HepG2 (cell line): ENCODE data around the gene CTNND2. TPM values are rescaled to one million over a fixed set of nuclear protein-coding genes. Genes with fewer than 3 reads are reported as not detected.

Experiments
- ATAC-seq: fragments of 200-7000 bp; cut with Tn5 transposase; 3 replicates; pipeline ENCODE4 v1.9.1; 2020; ENCODE audit warnings: mild to moderate bottlenecking, moderate library complexity
- BruUV-seq: library from RNA; stranded (reverse); fragments of 400-500 nt; replicated peaks from 2 replicates; lab custom pipeline; 2021; lab: Mats Ljungman, UMichigan
- CTCF ChIA-PET: fragments of 300-600 bp; formaldehyde crosslinking; extraction: SDS; loops from one replicate; lab custom pipeline; 2021; ENCODE audit warnings: low total read pairs, inconsistent platforms, low intra/inter-chr PET ratio; lab: Yijun Ruan, JAX
- POLR2A ChIA-PET: fragments of 350-600 bp; sonication (Branson Sonifier 250); formaldehyde crosslinking; loops from one replicate; lab custom pipeline; 2020; ENCODE audit warnings: antibody characterized with exemption, inconsistent platforms; lab: Yijun Ruan, JAX
- DNase-seq: peaks from one replicate; pipeline ENCODE4 v3.0.0-alpha.2; 2015; ENCODE audit warnings: low spot score
- FAIRE-seq: peaks from 3 replicates; lab custom pipeline; 2011; peaks lifted over from hg19 to GRCh38; lab: Jason Lieb, UNC
- H2AFZ ChIP-seq: one replicate; pipeline ENCODE4 v1.6.1; 2011; ENCODE audit warnings: low read length, inconsistent platforms
- H3K27ac ChIP-seq: fragments of 300-600 bp; 3 replicates; pipeline ENCODE4 v1.8.0; 2011; ENCODE audit warnings: mixed run types, mild to moderate bottlenecking, mixed read lengths, low read length, inconsistent platforms; ENCODE audit not compliant: insufficient read depth; ENCODE audit errors: extremely low read length
- H3K27me3 ChIP-seq, 2 experiments: fragments of 200-600 bp in 1 of 2; 2 replicates in 1 of 2; 3 replicates in 1 of 2; pipeline versions ENCODE4 v1.6.0 to v1.8.0; 2011; ENCODE audit warnings: low read length in 2 of 2, mild to moderate bottlenecking in 2 of 2, moderate library complexity in 2 of 2, inconsistent platforms in 1 of 2; ENCODE audit not compliant: insufficient read depth in 2 of 2, control insufficient read depth in 1 of 2
- H3K36me3 ChIP-seq, 2 experiments: fragments of 200-600 bp in 1 of 2; replicated peaks in 1 of 2; 2 replicates in 1 of 2; 3 replicates in 1 of 2; pipeline versions ENCODE4 v1.5.1 to v1.8.0; 2011; ENCODE audit warnings: low read length in 2 of 2, inconsistent platforms in 1 of 2; ENCODE audit not compliant: insufficient read depth in 2 of 2, control insufficient read depth in 1 of 2
- H3K4me1 ChIP-seq: 2 replicates; pipeline ENCODE4 v1.5.1; 2012; ENCODE audit warnings: low read length, inconsistent platforms; ENCODE audit not compliant: insufficient read depth
- H3K4me2 ChIP-seq: 2 replicates; pipeline ENCODE4 v1.6.0; 2011; ENCODE audit warnings: low read depth, low read length, inconsistent platforms
- H3K4me3 ChIP-seq, 3 experiments: fragments of 200-600 bp in 1 of 3; sonication (generic), shearing (Covaris generic) in 1 of 3; replicated peaks in 1 of 3; 2 replicates each; pipeline ENCODE4 v1.5.1; 2011 to 2016; ENCODE audit warnings: low read length in 3 of 3, inconsistent platforms in 2 of 3, low read depth in 2 of 3, mild to moderate bottlenecking in 2 of 3, control low read depth in 1 of 3, mixed read lengths in 1 of 3; ENCODE audit not compliant: insufficient read depth in 1 of 3
- H3K79me2 ChIP-seq: one replicate; pipeline ENCODE4 v1.6.1; 2011; ENCODE audit warnings: low read length, inconsistent platforms; ENCODE audit not compliant: insufficient read depth
- H3K9ac ChIP-seq: 2 replicates; pipeline ENCODE4 v1.6.0; 2011; ENCODE audit warnings: mild to moderate bottlenecking, low read depth, low read length, inconsistent platforms; ENCODE audit not compliant: insufficient read depth
- H3K9me3 ChIP-seq: 2 replicates; pipeline ENCODE4 v1.5.1; 2012; ENCODE audit warnings: mild to moderate bottlenecking, low read length
- H4K20me1 ChIP-seq: 2 replicates; pipeline ENCODE4 v1.6.0; 2011; ENCODE audit warnings: inconsistent platforms, mild to moderate bottlenecking, low read length, moderate library complexity; ENCODE audit not compliant: insufficient read depth
- ESRRA ChIP-seq: sonication (generic); formaldehyde crosslinking; IDR thresholded peaks from 2 replicates; pipeline ENCODE4 v1.5.1; 2020; ENCODE audit warnings: mild to moderate bottlenecking, low read depth, missing genetic modification reagents
- FOXA3 ChIP-seq: IDR thresholded peaks from 2 replicates; pipeline ENCODE4 v1.6.1; 2016; ENCODE audit warnings: missing genetic modification reagents, missing compliant biosample characterization
- KLF15 ChIP-seq: sonication (generic); formaldehyde crosslinking; IDR thresholded peaks from 2 replicates; pipeline ENCODE4 v1.8.1; 2023; ENCODE audit warnings: borderline replicate concordance, mild to moderate bottlenecking, inconsistent platforms, missing genetic modification reagents, mixed read lengths
- MIXL1 ChIP-seq: IDR thresholded peaks from 2 replicates; pipeline ENCODE4 v1.6.1; 2016
- NFYC ChIP-seq: IDR thresholded peaks from 2 replicates; pipeline ENCODE4 v1.6.1; 2016; ENCODE audit warnings: missing genetic modification reagents, missing compliant biosample characterization
- RXRA ChIP-seq: sonication (generic); formaldehyde crosslinking; IDR thresholded peaks from 2 replicates; pipeline ENCODE4 v1.5.1; 2020; ENCODE audit warnings: missing genetic modification reagents
- SP1 ChIP-seq, 2 experiments: fragments of 450-650 bp in 1 of 2; sonication (generic) in 1 of 2; formaldehyde crosslinking in 1 of 2; IDR thresholded peaks; 2 replicates each; pipeline versions ENCODE4 v1.4.0 to v1.6.1; 2016 to 2020; ENCODE audit warnings: missing genetic modification reagents in 1 of 2
- TFAP4 ChIP-seq: sonication (generic); IDR thresholded peaks from 2 replicates; pipeline ENCODE4 v1.6.1; 2016; ENCODE audit warnings: low read depth, borderline replicate concordance
- TFDP1 ChIP-seq: IDR thresholded peaks from 2 replicates; pipeline ENCODE4 v1.6.1; 2016; ENCODE audit warnings: missing compliant biosample characterization, missing genetic modification reagents, borderline replicate concordance
- ZFX ChIP-seq: sonication (generic); formaldehyde crosslinking; IDR thresholded peaks from 2 replicates; pipeline ENCODE4 v1.4.0; 2020; ENCODE audit warnings: mild to moderate bottlenecking, low read depth, missing genetic modification reagents, moderate library complexity
- ZMAT5 ChIP-seq: sonication (generic); formaldehyde crosslinking; IDR thresholded peaks from 2 replicates; pipeline ENCODE4 v1.5.0; 2020; ENCODE audit warnings: mild to moderate bottlenecking, low read depth, missing genetic modification reagents, borderline replicate concordance
- ZNF256 ChIP-seq: sonication (generic); formaldehyde crosslinking; conservative IDR thresholded peaks from 2 replicates; pipeline ENCODE4 v1.4.0; 2020; ENCODE audit warnings: missing genetic modification reagents
- ZNF280D ChIP-seq: sonication (generic); formaldehyde crosslinking; IDR thresholded peaks from 2 replicates; pipeline ENCODE4 v1.5.1; 2020; ENCODE audit warnings: mild to moderate bottlenecking, missing genetic modification reagents
- ZNF30 ChIP-seq: sonication (generic); formaldehyde crosslinking; IDR thresholded peaks from 2 replicates; pipeline ENCODE4 v1.5.0; 2020; ENCODE audit warnings: mild to moderate bottlenecking, missing genetic modification reagents
- ZNF441 ChIP-seq: sonication (generic); formaldehyde crosslinking; IDR thresholded peaks from 2 replicates; pipeline ENCODE4 v1.7.0; 2021; ENCODE audit warnings: missing genetic modification reagents, borderline replicate concordance
- ZNF850 ChIP-seq: sonication (generic); formaldehyde crosslinking; conservative IDR thresholded peaks from 2 replicates; pipeline ENCODE4 v1.9.0; 2021; ENCODE audit warnings: mild to moderate bottlenecking, missing genetic modification reagents
- WGBS: methylation state at CpG from one replicate; pipeline ENCODE4 v1.1.6; 2017; ENCODE audit warnings: low lambda C conversion rate; 5-methylcytosine and 5-hydroxymethylcytosine counted together
- in situ Hi-C: cut with HindIII; loops from 2 replicates; pipeline ENCODE4 v1.10.0; 2017; ENCODE audit warnings: low pct_unique_long_range_greater_than_20kb; ENCODE audit not compliant: extremely low pct_ligation_motif_present
- intact Hi-C: fragments of 100-400 bp; cut with micrococcal nuclease; formaldehyde crosslinking; loops from one replicate; pipeline ENCODE4 v1.10.0; 2022; ENCODE audit not compliant: unreplicated experiment
- polyA plus RNA-seq, 8 experiments: library from polyadenylated mRNA; depleted of rRNA in 3 of 8; stranded (reverse) in 7 of 8; unstranded in 1 of 8; fragments of >200 nt; fragmentation: Illumina TruSeq in 4 of 8; extraction: Trizol in 4 of 8; gene quantifications; 2 replicates each; pipeline versions ENCODE4 v1.2.1 to v1.2.3, GENCODE V29; 2011 to 2016; ENCODE audit warnings: low read depth in 4 of 8, missing spikeins in 1 of 8, mixed read lengths in 1 of 8; ENCODE audit not compliant: insufficient read depth in 1 of 8
- total RNA-seq, 5 experiments: library from RNA; depleted of rRNA; stranded (reverse); fragments of >200 nt; fragmentation: Illumina TruSeq; extraction: Trizol; gene quantifications; 2 replicates each; pipeline ENCODE4 v1.2.3, GENCODE V29; 2016; ENCODE audit warnings: low read depth in 1 of 5

CTNND2 gene
- total and polyA plus RNA-seq, 2 of the 13 experiments (the other 11 are each of a cell fraction or from before 2014, with no cell fraction given) = not detected

GRCh38 chr5:11266331-11266730 lies 637.9 kb downstream of the CTNND2 start (continued):
- TF ChIP-seq ZNF280D (CRISPR knock-in tag) = no peak
- TF ChIP-seq TFAP4 = no peak
- no peak for TF ChIP-seq KLF15 (CRISPR knock-in tag)
- no peak for TF ChIP-seq FOXA3 (CRISPR knock-in tag)
- no peak for TF ChIP-seq SP1 (IDR thresholded peaks at IDR 0.05)
- no peak for TF ChIP-seq SP1 (CRISPR knock-in tag; IDR thresholded peaks at IDR 0.05)

GRCh38 chr5:11261241-11261640 lies 643.0 kb downstream of the CTNND2 start:
- H2AFZ ChIP-seq = no peak overlapping the region
- no peaks in the 10 kb centered on the region for H3K79me2 ChIP-seq
- no peak overlapping the region for H3K27ac ChIP-seq
- DNase-seq (no peak), FAIRE-seq (no peak), ATAC-seq (no peak)
- no peak overlapping the region for H3K4me2 ChIP-seq
- no peaks in the 10 kb centered on the region for H3K9me3 ChIP-seq
- intact Hi-C loops (no loop called here), in situ Hi-C loops (loop anchor here (25.0 kb wide), 1 partner anchor 751 kb away; no protein-coding TSS in a partner anchor)
- no peak overlapping the region for H3K9ac ChIP-seq
- no TSS peak for BruUV-seq
- no peak overlapping the region for H3K4me3 ChIP-seq
- WGBS = 0% methylated on average over 6 of the region's 6 CpGs
- ChIA-PET CTCF (no interaction called here), POLR2A (no interaction called here)
- H3K4me1 ChIP-seq = no peaks in the 10 kb centered on the region
- H3K36me3 ChIP-seq = no peaks in the 10 kb centered on the region
- no peaks in the 10 kb centered on the region; a peak in 1 of 5 replicates for H3K27me3 ChIP-seq
- no peaks in the 10 kb centered on the region for H4K20me1 ChIP-seq
- TF ChIP-seq MIXL1 (CRISPR knock-in tag) (no peak), RXRA (CRISPR knock-in tag) (no peak), ZNF30 (no peak), ZNF850 (no peak), ZNF256 (CRISPR knock-in tag) (no peak), ZFX (CRISPR knock-in tag) (no peak), ESRRA (CRISPR knock-in tag) (no peak), NFYC (CRISPR knock-in tag) (no peak), TFDP1 (no peak), ZNF441 (CRISPR knock-in tag) (no peak), ZMAT5 (CRISPR knock-in tag) (no peak)
